Activated CD4-positive, alpha-beta T cell treated with anti-CD3 and anti-CD28 coated beads, Interleukin-2, amount 10 ng/mL, durations not matched to agents 24 days and 14 days (primary cell): Measurements from ENCODE around the gene ANTKMT. TPM values are rescaled to one million over a fixed set of nuclear protein-coding genes. Genes with fewer than 3 reads are reported as not detected.
"Not testable (repeated sequence)": the region's sequence is repeated elsewhere in the genome, so short reads cannot be mapped to it uniquely, and the experiment has no call there.

Experiments
- DNase-seq: peaks from one replicate; pipeline ENCODE4 v3.0.0; 2022
- H3K27ac Mint-ChIP-seq: one replicate; pipeline ENCODE4 v1.8.0; 2022; ENCODE audit warnings: mild to moderate bottlenecking, mixed read lengths
- H3K27me3 Mint-ChIP-seq: one replicate; pipeline ENCODE4 v1.8.0; 2022; ENCODE audit warnings: mixed read lengths
- H3K36me3 Mint-ChIP-seq: one replicate; pipeline ENCODE4 v1.8.0; 2022; ENCODE audit warnings: low read depth, mild to moderate bottlenecking, mixed read lengths
- H3K4me1 Mint-ChIP-seq: one replicate; pipeline ENCODE4 v1.8.0; 2021; ENCODE audit warnings: mixed read lengths
- H3K4me3 Mint-ChIP-seq: one replicate; pipeline ENCODE4 v1.8.0; 2022; ENCODE audit warnings: mild to moderate bottlenecking, moderate library complexity, mixed read lengths
- H3K9me3 Mint-ChIP-seq: one replicate; pipeline ENCODE4 v1.8.0; 2021; ENCODE audit warnings: mixed read lengths
- intact Hi-C: fragments of 100-400 bp; cut with micrococcal nuclease; formaldehyde crosslinking; loops from one replicate; pipeline ENCODE4 v1.15.1; 2023
- total RNA-seq: library from RNA; stranded (reverse); gene quantifications from 2 replicates; pipeline ENCODE4 v1.2.3, GENCODE V29; 2022

Gene ANTKMT
- total RNA-seq, 1 donor from 2014 or later, result 38.5 TPM

DNA sequence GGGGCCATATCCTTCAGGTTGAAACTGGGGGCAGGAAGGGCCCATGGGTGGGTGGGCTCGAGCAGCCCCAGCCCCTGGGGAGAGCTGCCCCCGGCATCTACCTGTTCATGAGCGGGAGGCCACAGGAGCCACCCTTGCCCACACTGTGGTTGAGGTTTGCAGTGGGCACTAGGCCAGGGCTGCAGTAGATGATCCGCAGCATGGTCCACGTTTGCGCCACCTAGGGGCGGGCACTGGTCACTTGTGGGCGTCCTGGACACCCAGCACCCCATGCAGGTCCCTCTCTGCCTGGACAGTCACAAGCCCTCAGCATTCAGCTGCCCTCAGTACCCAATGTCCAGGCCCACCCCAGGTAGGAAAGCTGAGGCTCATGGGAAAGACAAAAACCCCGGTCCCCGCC is 35.0 kb upstream of the ANTKMT start:
- intact Hi-C loops, result loop anchor here (2.0 kb wide), 2 partner anchors 37 to 49 kb away; partner anchors contain the start of genes METTL26 and WDR90
- no peak for DNase-seq
- no peak overlapping the region for H3K27ac Mint-ChIP-seq
- peaks cover 18% of the 10 kb centered on the region for H3K4me1 Mint-ChIP-seq
- no peaks in the 10 kb centered on the region for H3K27me3 Mint-ChIP-seq
- H3K9me3 Mint-ChIP-seq, result peaks cover 2% of the 10 kb centered on the region
- peaks cover 27% of the 10 kb centered on the region for H3K36me3 Mint-ChIP-seq
- H3K4me3 Mint-ChIP-seq, result peak overlapping the region; percentile 52

GRCh38 chr16:686459-687260 is 34.3 kb upstream of the ANTKMT start:
- H3K27ac Mint-ChIP-seq, result no peak overlapping the region
- intact Hi-C loops, result no loop called here
- no peak for DNase-seq
- peak overlapping the region; percentile 21 for H3K4me3 Mint-ChIP-seq
- peaks cover 17% of the 10 kb centered on the region for H3K4me1 Mint-ChIP-seq
- no peaks in the 10 kb centered on the region for H3K27me3 Mint-ChIP-seq
- peaks cover 21% of the 10 kb centered on the region for H3K36me3 Mint-ChIP-seq
- peaks cover 4% of the 10 kb centered on the region for H3K9me3 Mint-ChIP-seq

GRCh38 chr16:687499-687898 is 33.4 kb upstream of the ANTKMT start:
- no peak overlapping the region for H3K4me3 Mint-ChIP-seq

GRCh38 chr16:689175-689897 is 31.6 kb upstream of the ANTKMT start:
- Mint-ChIP-seq H3K9me3 (peaks cover 4% of the 10 kb centered on the region), H3K36me3 (peaks cover 7% of the 10 kb centered on the region), H3K27ac (peak overlapping the region; percentile 79), H3K27me3 (peaks cover 15% of the 10 kb centered on the region), H3K4me1 (peaks cover 11% of the 10 kb centered on the region), H3K4me3 (peak overlapping the region; percentile 81)
- no peak for DNase-seq
- intact Hi-C loops, result no loop called here

More at GRCh38 chr16:687499-687898, 33.4 kb upstream of the ANTKMT start:
- H3K4me1 Mint-ChIP-seq, result peaks cover 12% of the 10 kb centered on the region
- H3K9me3 Mint-ChIP-seq, result peaks cover 4% of the 10 kb centered on the region
- peaks cover 4% of the 10 kb centered on the region for H3K27me3 Mint-ChIP-seq
- H3K36me3 Mint-ChIP-seq, result peaks cover 15% of the 10 kb centered on the region
- H3K27ac Mint-ChIP-seq, result no peak overlapping the region
- intact Hi-C loops, result no loop called here
- DNase-seq, result no peak

DNA sequence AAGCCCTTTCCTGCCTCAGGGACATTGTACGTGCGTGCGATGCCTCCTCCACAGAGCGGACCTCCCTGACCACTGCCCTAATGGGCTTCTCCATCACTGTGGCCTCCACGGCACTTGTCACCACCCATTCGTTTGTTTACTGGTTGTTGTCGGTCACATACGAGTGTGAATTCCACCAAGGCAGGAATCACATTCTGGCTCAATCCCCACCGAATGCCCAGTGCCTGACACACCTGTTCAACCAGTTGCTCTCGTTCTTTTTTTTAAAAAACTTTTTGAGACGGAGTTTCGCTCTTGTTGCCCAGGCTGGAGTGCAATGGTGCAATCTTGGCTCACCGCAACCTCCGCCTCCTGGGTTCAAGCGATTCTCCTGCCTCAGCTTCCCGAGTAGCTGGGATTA is 29.7 kb upstream of the ANTKMT start:
- H3K27me3 Mint-ChIP-seq, result peaks cover 17% of the 10 kb centered on the region
- H3K4me3 Mint-ChIP-seq, result peak overlapping the region; percentile 81
- peak overlapping the region; percentile 74 for H3K27ac Mint-ChIP-seq
- DNase-seq, H3K9me3 Mint-ChIP-seq, H3K36me3 Mint-ChIP-seq, intact Hi-C loops: not testable (repeated sequence)
- H3K4me1 Mint-ChIP-seq, result peaks cover 14% of the 10 kb centered on the region

- H3K27me3 Mint-ChIP-seq, result peaks cover 17% of the 10 kb centered on the region
- H3K4me1 Mint-ChIP-seq, result peaks cover 16% of the 10 kb centered on the region
- intact Hi-C loops, result no loop called here
- DNase-seq, result no peak
- H3K4me3 Mint-ChIP-seq, result peak overlapping the region; percentile 45
- H3K27ac Mint-ChIP-seq, result no peak overlapping the region
- no peaks in the 10 kb centered on the region for H3K36me3 Mint-ChIP-seq
- H3K9me3 Mint-ChIP-seq, result peaks cover 4% of the 10 kb centered on the region
Observed at GRCh38 chr16:692356-693108, 28.4 kb upstream of the ANTKMT start.

GRCh38 chr16:693364-693763 is 27.6 kb upstream of the ANTKMT start:
- Mint-ChIP-seq H3K4me1 (peaks cover 16% of the 10 kb centered on the region), H3K4me3 (peak overlapping the region; percentile 65), H3K27me3 (peaks cover 17% of the 10 kb centered on the region), H3K27ac (no peak overlapping the region), H3K36me3 (no peaks in the 10 kb centered on the region), H3K9me3 (peaks cover 4% of the 10 kb centered on the region)
- intact Hi-C loops, result no loop called here
- DNase-seq, result no peak

- peak overlapping the region; percentile 65 for H3K4me3 Mint-ChIP-seq
- no peaks in the 10 kb centered on the region for H3K36me3 Mint-ChIP-seq
- no peak for DNase-seq
- H3K27me3 Mint-ChIP-seq, result peaks cover 17% of the 10 kb centered on the region
- H3K27ac Mint-ChIP-seq, result no peak overlapping the region
- intact Hi-C loops, result no loop called here
- peaks cover 4% of the 10 kb centered on the region for H3K9me3 Mint-ChIP-seq
- H3K4me1 Mint-ChIP-seq, result peaks cover 16% of the 10 kb centered on the region
Observed at GRCh38 chr16:693766-694165, 27.2 kb upstream of the ANTKMT start.

GRCh38 chr16:694187-694862 is 26.6 kb upstream of the ANTKMT start:
- H3K9me3 Mint-ChIP-seq, result peaks cover 4% of the 10 kb centered on the region
- H3K27ac Mint-ChIP-seq, result no peak overlapping the region
- no peak for DNase-seq
- no peaks in the 10 kb centered on the region for H3K36me3 Mint-ChIP-seq
- intact Hi-C loops, result no loop called here
- peaks cover 17% of the 10 kb centered on the region for H3K27me3 Mint-ChIP-seq
- peak overlapping the region; percentile 71 for H3K4me3 Mint-ChIP-seq
- H3K4me1 Mint-ChIP-seq, result peaks cover 16% of the 10 kb centered on the region

- Mint-ChIP-seq H3K9me3 (peaks cover 4% of the 10 kb centered on the region), H3K4me1 (peaks cover 15% of the 10 kb centered on the region), H3K27me3 (peaks cover 18% of the 10 kb centered on the region), H3K27ac (no peak overlapping the region), H3K4me3 (peak overlapping the region; percentile 85), H3K36me3 (no peaks in the 10 kb centered on the region)
- intact Hi-C loops, result no loop called here
- no peak for DNase-seq
Observed at GRCh38 chr16:694863-695354, 26.0 kb upstream of the ANTKMT start.

GRCh38 chr16:695355-696089 is 25.4 kb upstream of the ANTKMT start:
- Mint-ChIP-seq H3K36me3 (no peaks in the 10 kb centered on the region), H3K4me3 (peak overlapping the region; percentile 85), H3K27ac (peak overlapping the region; percentile 87), H3K9me3 (peaks cover 4% of the 10 kb centered on the region), H3K4me1 (peaks cover 15% of the 10 kb centered on the region), H3K27me3 (peaks cover 20% of the 10 kb centered on the region)
- DNase-seq, result peak; percentile 92
- intact Hi-C loops, result no loop called here

DNA sequence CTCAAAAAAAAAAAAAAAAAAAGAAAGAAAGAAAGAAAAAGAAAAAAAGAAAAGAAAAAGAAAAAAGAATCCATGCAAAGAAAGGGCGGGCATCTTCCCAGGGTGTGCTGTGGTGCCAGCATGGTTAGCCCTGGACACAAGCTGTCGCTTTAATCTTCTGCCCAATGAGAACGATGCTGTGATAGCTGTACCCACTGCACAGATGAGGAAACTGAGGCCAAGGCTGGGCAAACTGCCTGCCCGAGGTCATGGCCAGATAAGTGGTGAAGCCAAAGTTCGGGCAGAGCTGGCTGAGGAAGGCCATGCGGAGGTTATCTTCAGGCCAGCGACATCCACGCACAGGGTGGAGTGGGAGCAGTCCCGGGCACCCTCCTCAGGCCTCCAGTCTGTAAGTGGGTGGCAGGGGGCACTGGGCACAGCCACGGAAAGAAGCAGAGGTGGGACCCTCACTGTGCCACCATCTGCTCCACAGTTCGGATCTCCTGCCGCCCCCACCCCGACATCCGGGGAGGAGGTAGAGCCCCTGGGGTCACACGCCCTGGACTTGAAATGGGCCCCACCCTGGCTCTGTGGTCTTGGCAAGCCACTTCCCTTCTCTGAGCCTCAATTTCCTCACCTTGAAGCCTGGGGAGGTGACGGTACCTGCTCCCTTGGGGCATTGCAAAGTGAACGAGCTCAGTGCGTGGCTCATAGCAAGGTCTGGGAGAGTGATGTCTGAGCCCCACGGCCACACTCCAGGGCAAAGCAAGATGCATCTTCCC is 21.9 kb upstream of the ANTKMT start:
- H3K27me3 Mint-ChIP-seq, result peaks cover 28% of the 10 kb centered on the region
- peaks cover 7% of the 10 kb centered on the region for H3K4me1 Mint-ChIP-seq
- no peak overlapping the region for H3K27ac Mint-ChIP-seq
- H3K4me3 Mint-ChIP-seq, result peak overlapping the region; percentile 34
- H3K9me3 Mint-ChIP-seq, result no peaks in the 10 kb centered on the region
- no peaks in the 10 kb centered on the region for H3K36me3 Mint-ChIP-seq
- DNase-seq, result peak; percentile 66
- intact Hi-C loops, result no loop called here
